ENCODE measurements around the gene PLG.
"Not testable (repeated sequence)": the region's sequence is repeated elsewhere in the genome, so short reads cannot be mapped to it uniquely, and the experiment has no call there.

The PLG gene

GRCh38 chr6:160798625-160799024 lies 96.6 kb downstream of the PLG start:
- Histone ChIP-seq H3K27me3 (ENCODE audit: control insufficient read depth, insufficient read depth, low read length) (no peaks in the 10 kb centered on the region), H3K9me3 (ENCODE audit: control insufficient read depth, low read depth, low read length) (peaks cover 16% of the 10 kb centered on the region), H3K4me3 (ENCODE audit: low read length) (no peak overlapping the region), H3K36me3 (ENCODE audit: control insufficient read depth, low read depth, low read length) (no peaks in the 10 kb centered on the region), H3K4me1 (ENCODE audit: control insufficient read depth, low read depth, low read length) (peaks cover 3% of the 10 kb centered on the region), H3K27ac (ENCODE audit: low read length) (no peak overlapping the region), H3K9ac (ENCODE audit: low read length) (no peak overlapping the region)

GRCh38 chr6:160799801-160800506 lies 97.9 kb downstream of the PLG start:
- H3K9me3 ChIP-seq (ENCODE audit: control insufficient read depth, low read depth, low read length), result peaks cover 16% of the 10 kb centered on the region
- H3K4me1 ChIP-seq (ENCODE audit: control insufficient read depth, low read depth, low read length), result no peaks in the 10 kb centered on the region
- no peaks in the 10 kb centered on the region for H3K27me3 ChIP-seq (ENCODE audit: control insufficient read depth, insufficient read depth, low read length)
- no peak overlapping the region for H3K4me3 ChIP-seq (ENCODE audit: low read length)
- H3K9ac ChIP-seq (ENCODE audit: low read length), result no peak overlapping the region
- no peaks in the 10 kb centered on the region for H3K36me3 ChIP-seq (ENCODE audit: control insufficient read depth, low read depth, low read length)
- no peak overlapping the region for H3K27ac ChIP-seq (ENCODE audit: low read length)

- H3K4me3 ChIP-seq (ENCODE audit: low read length), result no peak overlapping the region
- no peak overlapping the region for H3K27ac ChIP-seq (ENCODE audit: low read length)
- peaks cover 16% of the 10 kb centered on the region for H3K9me3 ChIP-seq (ENCODE audit: control insufficient read depth, low read depth, low read length)
- H3K27me3 ChIP-seq (ENCODE audit: control insufficient read depth, insufficient read depth, low read length), result no peaks in the 10 kb centered on the region
- no peak overlapping the region for H3K9ac ChIP-seq (ENCODE audit: low read length)
- H3K4me1 ChIP-seq (ENCODE audit: control insufficient read depth, low read depth, low read length), result no peaks in the 10 kb centered on the region
- no peaks in the 10 kb centered on the region for H3K36me3 ChIP-seq (ENCODE audit: control insufficient read depth, low read depth, low read length)
Measured at GRCh38 chr6:160801418-160801817, 99.4 kb downstream of the PLG start.

- H3K9me3 ChIP-seq (ENCODE audit: control insufficient read depth, low read depth, low read length), result peaks cover 16% of the 10 kb centered on the region
- H3K4me3 ChIP-seq (ENCODE audit: low read length); H3K27me3 ChIP-seq (ENCODE audit: control insufficient read depth, insufficient read depth, low read length); H3K4me1 ChIP-seq (ENCODE audit: control insufficient read depth, low read depth, low read length); H3K36me3 ChIP-seq (ENCODE audit: control insufficient read depth, low read depth, low read length); H3K9ac ChIP-seq (ENCODE audit: low read length); H3K27ac ChIP-seq (ENCODE audit: low read length): not testable (repeated sequence)
Measured at GRCh38 chr6:160802049-160802448, 100.0 kb downstream of the PLG start.

Measured in iPS-18a (cell line).